Upper lobe of left lung (tissue), 4 donors: ENCODE measurements around the gene KRTAP5-7.

Experiments
- EP300 ChIP-seq, 4 donors: sonication (generic); formaldehyde crosslinking; IDR thresholded peaks; one replicate each; pipeline ENCODE4 v1.5.1; 2017; ENCODE audit warnings: antibody characterized with exemption in 4 of 4, control low read depth in 2 of 4
- POLR2AphosphoS5 ChIP-seq, 2 donors: sonication (generic); formaldehyde crosslinking; IDR thresholded peaks; one replicate each; pipeline ENCODE4 v1.5.1; 2017; ENCODE audit warnings: antibody characterized with exemption in 2 of 2
- TF ChIP-seq, protein P1 (sequence below), 6 experiments: fragments of 450-650 bp in 4 of 6; fragments of 200-600 bp in 2 of 6; sonication (generic) in 2 of 6; IDR thresholded peaks; one replicate each; pipeline ENCODE4 v1.5.1; 2016 to 2019; ENCODE audit warnings: antibody characterized with exemption in 6 of 6

DNA sequence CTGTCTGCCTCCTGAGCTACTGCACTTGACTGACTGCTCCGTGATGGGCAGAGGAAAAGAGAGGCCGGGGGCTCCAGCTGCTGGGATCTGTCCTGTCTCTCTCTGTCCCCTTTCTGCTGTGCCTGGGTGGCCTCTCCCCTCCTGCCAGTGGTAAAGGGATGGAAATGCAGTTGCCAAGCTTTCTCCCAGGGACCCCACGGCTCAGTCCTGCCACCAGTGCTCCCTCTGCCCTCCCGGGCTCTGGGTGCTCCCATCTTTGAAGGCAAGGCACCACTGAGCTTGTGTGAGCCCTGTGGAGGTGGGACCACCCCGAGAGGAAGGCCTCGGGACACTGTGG is 42.0 kb upstream of the KRTAP5-7 start:
- TF ChIP-seq, protein P1, sequence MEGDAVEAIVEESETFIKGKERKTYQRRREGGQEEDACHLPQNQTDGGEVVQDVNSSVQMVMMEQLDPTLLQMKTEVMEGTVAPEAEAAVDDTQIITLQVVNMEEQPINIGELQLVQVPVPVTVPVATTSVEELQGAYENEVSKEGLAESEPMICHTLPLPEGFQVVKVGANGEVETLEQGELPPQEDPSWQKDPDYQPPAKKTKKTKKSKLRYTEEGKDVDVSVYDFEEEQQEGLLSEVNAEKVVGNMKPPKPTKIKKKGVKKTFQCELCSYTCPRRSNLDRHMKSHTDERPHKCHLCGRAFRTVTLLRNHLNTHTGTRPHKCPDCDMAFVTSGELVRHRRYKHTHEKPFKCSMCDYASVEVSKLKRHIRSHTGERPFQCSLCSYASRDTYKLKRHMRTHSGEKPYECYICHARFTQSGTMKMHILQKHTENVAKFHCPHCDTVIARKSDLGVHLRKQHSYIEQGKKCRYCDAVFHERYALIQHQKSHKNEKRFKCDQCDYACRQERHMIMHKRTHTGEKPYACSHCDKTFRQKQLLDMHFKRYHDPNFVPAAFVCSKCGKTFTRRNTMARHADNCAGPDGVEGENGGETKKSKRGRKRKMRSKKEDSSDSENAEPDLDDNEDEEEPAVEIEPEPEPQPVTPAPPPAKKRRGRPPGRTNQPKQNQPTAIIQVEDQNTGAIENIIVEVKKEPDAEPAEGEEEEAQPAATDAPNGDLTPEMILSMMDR (IDR thresholded peaks at IDR 0.05) = no peak
- TF ChIP-seq EP300 (IDR thresholded peaks at IDR 0.05) (no peak), POLR2AphosphoS5 (IDR thresholded peaks at IDR 0.05) (no peak)
